Suprapubic skin (tissue), 4 donors: Measurements from ENCODE around the gene RXRA.

Experiments
- EP300 ChIP-seq: sonication (generic); formaldehyde crosslinking; IDR thresholded peaks from one replicate; pipeline ENCODE4 v1.6.1; 2017; ENCODE audit warnings: antibody characterized with exemption
- POLR2A ChIP-seq, 2 donors: fragments of 450-650 bp; IDR thresholded peaks; one replicate each; pipeline ENCODE4 v1.6.1; 2017; ENCODE audit warnings: antibody characterized with exemption in 2 of 2, mild to moderate bottlenecking in 2 of 2, moderate library complexity in 2 of 2
- POLR2AphosphoS5 ChIP-seq, 3 donors: sonication (generic); formaldehyde crosslinking; IDR thresholded peaks; one replicate each; pipeline ENCODE4 v1.6.1; 2017; ENCODE audit warnings: antibody characterized with exemption in 3 of 3
- TF ChIP-seq, protein P1 (sequence below), 2 donors: fragments of 200-600 bp in 1 of 2; fragments of 450-650 bp in 1 of 2; sonication (generic) in 1 of 2; IDR thresholded peaks; one replicate each; pipeline ENCODE4 v1.5.1; 2016 to 2019; ENCODE audit warnings: antibody characterized with exemption in 2 of 2, mild to moderate bottlenecking in 1 of 2, moderate library complexity in 1 of 2

DNA sequence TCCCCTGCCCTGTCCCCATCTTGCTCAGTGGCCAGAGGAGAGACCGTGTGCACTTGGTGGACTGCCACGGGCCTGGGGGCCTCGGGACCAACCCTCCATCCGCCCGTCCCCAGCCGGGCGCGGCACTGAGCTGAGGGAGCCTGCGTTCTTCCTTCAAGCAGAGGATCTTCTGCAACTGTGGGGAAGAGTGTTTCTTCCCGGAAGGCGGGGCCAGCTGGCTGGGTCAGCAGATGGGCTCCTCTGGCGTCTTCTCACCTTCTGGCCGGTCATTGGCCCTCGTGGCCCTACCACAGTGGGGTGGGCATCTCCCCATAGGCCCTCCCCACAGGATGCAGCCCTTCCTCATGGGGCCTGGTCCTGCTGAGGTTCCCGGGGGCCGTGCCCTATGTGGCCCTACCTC is 17.4 kb downstream of the RXRA start:
- TF ChIP-seq, protein P1, sequence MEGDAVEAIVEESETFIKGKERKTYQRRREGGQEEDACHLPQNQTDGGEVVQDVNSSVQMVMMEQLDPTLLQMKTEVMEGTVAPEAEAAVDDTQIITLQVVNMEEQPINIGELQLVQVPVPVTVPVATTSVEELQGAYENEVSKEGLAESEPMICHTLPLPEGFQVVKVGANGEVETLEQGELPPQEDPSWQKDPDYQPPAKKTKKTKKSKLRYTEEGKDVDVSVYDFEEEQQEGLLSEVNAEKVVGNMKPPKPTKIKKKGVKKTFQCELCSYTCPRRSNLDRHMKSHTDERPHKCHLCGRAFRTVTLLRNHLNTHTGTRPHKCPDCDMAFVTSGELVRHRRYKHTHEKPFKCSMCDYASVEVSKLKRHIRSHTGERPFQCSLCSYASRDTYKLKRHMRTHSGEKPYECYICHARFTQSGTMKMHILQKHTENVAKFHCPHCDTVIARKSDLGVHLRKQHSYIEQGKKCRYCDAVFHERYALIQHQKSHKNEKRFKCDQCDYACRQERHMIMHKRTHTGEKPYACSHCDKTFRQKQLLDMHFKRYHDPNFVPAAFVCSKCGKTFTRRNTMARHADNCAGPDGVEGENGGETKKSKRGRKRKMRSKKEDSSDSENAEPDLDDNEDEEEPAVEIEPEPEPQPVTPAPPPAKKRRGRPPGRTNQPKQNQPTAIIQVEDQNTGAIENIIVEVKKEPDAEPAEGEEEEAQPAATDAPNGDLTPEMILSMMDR (IDR thresholded peaks at IDR 0.05): no peak
- TF ChIP-seq POLR2A (IDR thresholded peaks at IDR 0.05) (no peak), POLR2AphosphoS5 (IDR thresholded peaks at IDR 0.05) (no peak), EP300 (no peak)
